Measurements from ENCODE around the gene CHN2. TPM values are rescaled to one million over a fixed set of nuclear protein-coding genes. Genes with fewer than 3 reads are reported as not detected.

The CHN2 gene
- polyA plus RNA-seq, 1 of the 3 experiments (the other 2 are of a cell fraction), result 0.02 TPM

DNA sequence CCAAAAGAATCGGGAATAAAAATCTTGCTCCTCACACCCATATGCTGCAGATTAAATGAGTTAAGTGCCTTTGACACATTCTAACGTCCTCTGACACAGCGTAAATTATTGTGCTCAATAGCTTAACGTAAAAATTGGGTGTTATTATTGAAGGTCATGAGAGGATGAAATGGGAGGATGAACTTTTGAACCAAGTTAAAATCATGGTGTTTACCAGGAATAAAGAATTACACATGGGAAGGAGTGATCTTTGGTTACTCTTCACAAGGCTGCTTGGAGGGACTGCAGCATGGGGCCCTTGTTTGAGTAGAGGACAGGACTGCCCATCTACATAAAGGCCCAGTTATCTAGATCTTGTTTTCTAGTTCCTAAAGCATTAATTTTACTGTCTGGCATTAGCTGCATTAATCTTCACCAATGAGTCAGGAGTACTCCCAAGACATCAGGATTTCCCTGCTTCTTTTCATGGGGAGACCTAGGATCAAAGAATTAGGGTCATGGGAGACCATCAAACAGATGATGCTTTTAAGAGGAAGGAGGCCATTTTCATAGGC lies 284.2 kb downstream of the CHN2 start:
- Histone ChIP-seq H3K4me3 (ENCODE audit: low read depth in 2 of 2, low read length in 1 of 2) (no peak overlapping the region), H3K79me2 (ENCODE audit: insufficient read depth) (no peaks in the 10 kb centered on the region), H3K36me3 (replicated peaks in 1 of 2; ENCODE audit: control insufficient read depth in 1 of 2, insufficient read depth in 2 of 2, low read length in 1 of 2) (no peaks in the 10 kb centered on the region), H3K9me2 (no peaks in the 10 kb centered on the region), H3K4me2 (no peak overlapping the region), H2AFZ (ENCODE audit: low read depth) (no peak overlapping the region), H3F3A (replicated peaks; ENCODE audit: insufficient read depth) (no peaks in the 10 kb centered on the region), H3K27me3 (ENCODE audit: insufficient read depth) (no peaks in the 10 kb centered on the region), H3K27ac (ENCODE audit: low read depth in 2 of 2, low read length in 1 of 2) (no peak overlapping the region), H3K4me1 (ENCODE audit: control insufficient read depth in 1 of 2, insufficient read depth in 2 of 2, low read depth in 1 of 2, low read length in 1 of 2) (peaks cover 0 to 22% of the 10 kb centered on the region in 2 experiments; a peak in 2 of 4 replicates), H3K9ac (no peak overlapping the region), H3K9me3 (no peaks in the 10 kb centered on the region), H4K20me1 (ENCODE audit: insufficient read depth) (no peaks in the 10 kb centered on the region)
- TF ChIP-seq TCF12 (IDR thresholded peaks at IDR 0.05) (no peak), TAF1 (IDR thresholded peaks at IDR 0.05; ENCODE audit: borderline replicate concordance, low read depth, low read length) (no peak), CHD2 (IDR thresholded peaks at IDR 0.05; ENCODE audit: low read length, partially characterized antibody) (no peak), RXRA (IDR thresholded peaks at IDR 0.05; ENCODE audit: borderline replicate concordance, low read depth) (no peak)
- TF ChIP-seq, protein P1, sequence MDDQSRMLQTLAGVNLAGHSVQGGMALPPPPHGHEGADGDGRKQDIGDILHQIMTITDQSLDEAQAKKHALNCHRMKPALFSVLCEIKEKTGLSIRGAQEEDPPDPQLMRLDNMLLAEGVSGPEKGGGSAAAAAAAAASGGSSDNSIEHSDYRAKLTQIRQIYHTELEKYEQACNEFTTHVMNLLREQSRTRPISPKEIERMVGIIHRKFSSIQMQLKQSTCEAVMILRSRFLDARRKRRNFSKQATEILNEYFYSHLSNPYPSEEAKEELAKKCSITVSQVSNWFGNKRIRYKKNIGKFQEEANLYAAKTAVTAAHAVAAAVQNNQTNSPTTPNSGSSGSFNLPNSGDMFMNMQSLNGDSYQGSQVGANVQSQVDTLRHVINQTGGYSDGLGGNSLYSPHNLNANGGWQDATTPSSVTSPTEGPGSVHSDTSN (IDR thresholded peaks at IDR 0.05), result no peak
- TF ChIP-seq, protein P2, sequence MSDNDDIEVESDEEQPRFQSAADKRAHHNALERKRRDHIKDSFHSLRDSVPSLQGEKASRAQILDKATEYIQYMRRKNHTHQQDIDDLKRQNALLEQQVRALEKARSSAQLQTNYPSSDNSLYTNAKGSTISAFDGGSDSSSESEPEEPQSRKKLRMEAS (IDR thresholded peaks at IDR 0.05; ENCODE audit: low read depth), result no peak
- no peak for DNase-seq
- ChIA-PET POLR2A (no interaction called here), CTCF (interaction anchor here (1.0 to 1.4 kb wide), 4 partner anchors 9 to 289 kb away, joined by 3 to 4 read pairs (median 4); no protein-coding TSS in a partner anchor)
- WGBS (ENCODE audit: low lambda C conversion rate), result 75% methylated on average over 4 of the region's 4 CpGs

DNA sequence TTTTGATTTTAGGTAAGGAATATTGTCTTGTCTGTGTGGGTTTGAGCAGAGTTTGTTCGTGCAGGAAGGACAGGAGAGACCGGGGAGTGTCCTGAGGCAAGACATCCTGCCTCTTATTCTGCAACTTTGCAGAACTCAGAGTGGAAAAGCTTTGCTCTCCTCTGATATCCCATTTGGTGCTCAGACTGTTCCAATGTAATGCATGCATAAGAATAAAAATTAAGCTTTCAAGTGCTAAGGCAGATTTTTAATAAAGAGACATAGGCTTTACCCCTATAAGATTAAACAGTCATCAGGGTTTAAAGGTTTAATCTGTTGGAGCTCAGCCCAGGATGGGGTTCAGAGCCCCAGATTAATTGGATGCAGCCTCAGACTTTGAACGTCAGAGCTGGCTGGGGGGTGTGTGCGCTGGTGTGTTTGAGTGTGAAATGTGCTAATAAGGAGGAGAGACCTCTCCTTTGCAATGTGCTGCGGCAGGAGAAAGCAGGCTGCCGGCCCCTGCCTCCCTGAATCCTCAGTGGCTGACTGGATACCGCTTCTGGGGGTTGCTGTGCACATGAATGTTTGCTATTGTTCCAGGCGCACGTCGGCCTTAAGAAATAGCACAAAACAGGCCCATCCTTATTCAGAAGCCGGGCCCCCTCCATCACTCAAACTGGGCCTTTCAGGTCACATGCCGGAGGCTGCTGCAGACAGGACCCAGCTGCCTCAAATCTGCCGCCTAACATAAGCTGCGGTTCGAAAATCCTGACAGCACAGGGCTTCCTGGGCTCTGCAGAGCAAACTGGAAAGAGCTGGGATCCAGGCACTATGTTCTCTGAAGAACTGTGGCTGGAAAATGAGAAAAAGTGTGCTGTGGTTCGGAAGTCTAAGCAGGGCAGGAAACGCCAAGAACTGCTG lies 285.0 kb downstream of the CHN2 start:
- Histone ChIP-seq H3K36me3 (replicated peaks in 1 of 2; ENCODE audit: control insufficient read depth in 1 of 2, insufficient read depth in 2 of 2, low read length in 1 of 2) (no peaks in the 10 kb centered on the region), H2AFZ (ENCODE audit: low read depth) (no peak overlapping the region), H3K4me1 (ENCODE audit: control insufficient read depth in 1 of 2, insufficient read depth in 2 of 2, low read depth in 1 of 2, low read length in 1 of 2) (peaks cover 0 to 22% of the 10 kb centered on the region in 2 experiments; a peak in 2 of 4 replicates), H4K20me1 (ENCODE audit: insufficient read depth) (no peaks in the 10 kb centered on the region), H3F3A (replicated peaks; ENCODE audit: insufficient read depth) (no peaks in the 10 kb centered on the region), H3K4me3 (ENCODE audit: low read depth in 2 of 2, low read length in 1 of 2) (no peak overlapping the region), H3K9ac (no peak overlapping the region), H3K27ac (ENCODE audit: low read depth in 2 of 2, low read length in 1 of 2) (no peak overlapping the region), H3K4me2 (no peak overlapping the region), H3K9me3 (no peaks in the 10 kb centered on the region), H3K9me2 (no peaks in the 10 kb centered on the region), H3K79me2 (ENCODE audit: insufficient read depth) (no peaks in the 10 kb centered on the region), H3K27me3 (ENCODE audit: insufficient read depth) (no peaks in the 10 kb centered on the region)
- POLR2A ChIA-PET, result interaction anchor here (0.5 kb wide), 1 partner anchor 276 kb away, joined by 3 read pairs; no protein-coding TSS in a partner anchor
- CTCF ChIA-PET, result interaction anchor here (0.6 to 1.4 kb wide), 4 partner anchors 9 to 290 kb away, joined by 3 to 4 read pairs (median 4); no protein-coding TSS in a partner anchor
- DNase-seq, result no peak
- WGBS (ENCODE audit: low lambda C conversion rate), result 79% methylated on average over 16 of the region's 17 CpGs
- TF ChIP-seq, protein P3, sequence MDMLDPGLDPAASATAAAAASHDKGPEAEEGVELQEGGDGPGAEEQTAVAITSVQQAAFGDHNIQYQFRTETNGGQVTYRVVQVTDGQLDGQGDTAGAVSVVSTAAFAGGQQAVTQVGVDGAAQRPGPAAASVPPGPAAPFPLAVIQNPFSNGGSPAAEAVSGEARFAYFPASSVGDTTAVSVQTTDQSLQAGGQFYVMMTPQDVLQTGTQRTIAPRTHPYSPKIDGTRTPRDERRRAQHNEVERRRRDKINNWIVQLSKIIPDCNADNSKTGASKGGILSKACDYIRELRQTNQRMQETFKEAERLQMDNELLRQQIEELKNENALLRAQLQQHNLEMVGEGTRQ (IDR thresholded peaks at IDR 0.05; ENCODE audit: borderline replicate concordance, low read depth, low read length), result no peak
- TF ChIP-seq MXI1 (IDR thresholded peaks at IDR 0.05; ENCODE audit: low read depth, low read length), result no peak
- no peak for TF ChIP-seq TAF1 (IDR thresholded peaks at IDR 0.05; ENCODE audit: borderline replicate concordance, low read depth, low read length)
- no peak for TF ChIP-seq EZH2phosphoT487 (IDR thresholded peaks at IDR 0.05; ENCODE audit: borderline replicate concordance, low read depth)
- no peak for TF ChIP-seq SMC3 (IDR thresholded peaks at IDR 0.05; ENCODE audit: low read depth, low read length)
- TF ChIP-seq, protein P4, sequence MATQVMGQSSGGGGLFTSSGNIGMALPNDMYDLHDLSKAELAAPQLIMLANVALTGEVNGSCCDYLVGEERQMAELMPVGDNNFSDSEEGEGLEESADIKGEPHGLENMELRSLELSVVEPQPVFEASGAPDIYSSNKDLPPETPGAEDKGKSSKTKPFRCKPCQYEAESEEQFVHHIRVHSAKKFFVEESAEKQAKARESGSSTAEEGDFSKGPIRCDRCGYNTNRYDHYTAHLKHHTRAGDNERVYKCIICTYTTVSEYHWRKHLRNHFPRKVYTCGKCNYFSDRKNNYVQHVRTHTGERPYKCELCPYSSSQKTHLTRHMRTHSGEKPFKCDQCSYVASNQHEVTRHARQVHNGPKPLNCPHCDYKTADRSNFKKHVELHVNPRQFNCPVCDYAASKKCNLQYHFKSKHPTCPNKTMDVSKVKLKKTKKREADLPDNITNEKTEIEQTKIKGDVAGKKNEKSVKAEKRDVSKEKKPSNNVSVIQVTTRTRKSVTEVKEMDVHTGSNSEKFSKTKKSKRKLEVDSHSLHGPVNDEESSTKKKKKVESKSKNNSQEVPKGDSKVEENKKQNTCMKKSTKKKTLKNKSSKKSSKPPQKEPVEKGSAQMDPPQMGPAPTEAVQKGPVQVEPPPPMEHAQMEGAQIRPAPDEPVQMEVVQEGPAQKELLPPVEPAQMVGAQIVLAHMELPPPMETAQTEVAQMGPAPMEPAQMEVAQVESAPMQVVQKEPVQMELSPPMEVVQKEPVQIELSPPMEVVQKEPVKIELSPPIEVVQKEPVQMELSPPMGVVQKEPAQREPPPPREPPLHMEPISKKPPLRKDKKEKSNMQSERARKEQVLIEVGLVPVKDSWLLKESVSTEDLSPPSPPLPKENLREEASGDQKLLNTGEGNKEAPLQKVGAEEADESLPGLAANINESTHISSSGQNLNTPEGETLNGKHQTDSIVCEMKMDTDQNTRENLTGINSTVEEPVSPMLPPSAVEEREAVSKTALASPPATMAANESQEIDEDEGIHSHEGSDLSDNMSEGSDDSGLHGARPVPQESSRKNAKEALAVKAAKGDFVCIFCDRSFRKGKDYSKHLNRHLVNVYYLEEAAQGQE (IDR thresholded peaks at IDR 0.05; ENCODE audit: low read depth, low read length), result no peak
- no peak for TF ChIP-seq SIN3A (IDR thresholded peaks at IDR 0.05; ENCODE audit: borderline replicate concordance, low read depth, low read length)
- TF ChIP-seq RXRA (IDR thresholded peaks at IDR 0.05; ENCODE audit: borderline replicate concordance, low read depth), result no peak
- TF ChIP-seq, protein P5, sequence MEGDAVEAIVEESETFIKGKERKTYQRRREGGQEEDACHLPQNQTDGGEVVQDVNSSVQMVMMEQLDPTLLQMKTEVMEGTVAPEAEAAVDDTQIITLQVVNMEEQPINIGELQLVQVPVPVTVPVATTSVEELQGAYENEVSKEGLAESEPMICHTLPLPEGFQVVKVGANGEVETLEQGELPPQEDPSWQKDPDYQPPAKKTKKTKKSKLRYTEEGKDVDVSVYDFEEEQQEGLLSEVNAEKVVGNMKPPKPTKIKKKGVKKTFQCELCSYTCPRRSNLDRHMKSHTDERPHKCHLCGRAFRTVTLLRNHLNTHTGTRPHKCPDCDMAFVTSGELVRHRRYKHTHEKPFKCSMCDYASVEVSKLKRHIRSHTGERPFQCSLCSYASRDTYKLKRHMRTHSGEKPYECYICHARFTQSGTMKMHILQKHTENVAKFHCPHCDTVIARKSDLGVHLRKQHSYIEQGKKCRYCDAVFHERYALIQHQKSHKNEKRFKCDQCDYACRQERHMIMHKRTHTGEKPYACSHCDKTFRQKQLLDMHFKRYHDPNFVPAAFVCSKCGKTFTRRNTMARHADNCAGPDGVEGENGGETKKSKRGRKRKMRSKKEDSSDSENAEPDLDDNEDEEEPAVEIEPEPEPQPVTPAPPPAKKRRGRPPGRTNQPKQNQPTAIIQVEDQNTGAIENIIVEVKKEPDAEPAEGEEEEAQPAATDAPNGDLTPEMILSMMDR (IDR thresholded peaks at IDR 0.05), result no peak
- TF ChIP-seq NFIC (IDR thresholded peaks at IDR 0.05; ENCODE audit: borderline replicate concordance), result no peak
